Naive thymus-derived CD8-positive, alpha-beta T cell (primary cell): Measurements from ENCODE around the gene IST1. TPM values are rescaled to one million over a fixed set of nuclear protein-coding genes. Genes with fewer than 3 reads are reported as not detected.

Experiments
- ATAC-seq, 2 donors: fragments of 150-1000 bp; cut with Tn5 transposase in 1 of 2; sonication (Bioruptor Pico), chemical (Tn5 transposase) in 1 of 2; 1 replicate in 1 of 2; 2 replicates in 1 of 2; pipeline ENCODE4 v1.10.0; 2021; ENCODE audit warnings: mild to moderate bottlenecking in 2 of 2, moderate library complexity in 2 of 2
- POLR2A ChIA-PET: fragments of 350-600 bp; sonication (Branson Sonifier 250); formaldehyde crosslinking; loops from one replicate; lab custom pipeline; 2021; ENCODE audit warnings: antibody characterized with exemption; lab: Charles Lee
- DNase-seq, 10 donors: peaks; one replicate each; pipeline versions ENCODE4 v3.0.0 to v3.0.0-alpha.2; 2020 to 2022
- H3K27ac Mint-ChIP-seq, 10 donors: one replicate each; pipeline ENCODE4 v1.8.0; 2020 to 2022; ENCODE audit warnings: mild to moderate bottlenecking in 10 of 10, mixed read lengths in 10 of 10, moderate library complexity in 4 of 10, inconsistent platforms in 1 of 10
- H3K27me3 Mint-ChIP-seq, 5 donors: one replicate each; pipeline ENCODE4 v1.8.0; 2021 to 2022; ENCODE audit warnings: mixed read lengths in 5 of 5
- H3K36me3 Mint-ChIP-seq, 3 donors: one replicate each; pipeline ENCODE4 v1.8.0; 2020 to 2022; ENCODE audit warnings: mixed read lengths in 3 of 3, mild to moderate bottlenecking in 2 of 3, inconsistent platforms in 1 of 3
- H3K4me1 Mint-ChIP-seq, 4 donors: one replicate each; pipeline ENCODE4 v1.8.0; 2021 to 2022; ENCODE audit warnings: mixed read lengths in 4 of 4
- H3K4me3 Mint-ChIP-seq, 10 donors: one replicate each; pipeline ENCODE4 v1.8.0; 2020 to 2022; ENCODE audit warnings: mild to moderate bottlenecking in 10 of 10, mixed read lengths in 10 of 10, moderate library complexity in 6 of 10, inconsistent platforms in 1 of 10
- H3K9me3 Mint-ChIP-seq, 9 donors: one replicate each; pipeline ENCODE4 v1.8.0; 2020 to 2022; ENCODE audit warnings: mixed read lengths in 9 of 9, mild to moderate bottlenecking in 3 of 9, inconsistent platforms in 1 of 9, moderate library complexity in 1 of 9
- polyA plus RNA-seq, 3 donors: library from polyadenylated mRNA; unstranded; fragments of 300-500 nt; fragmentation: Illumina TruSeq; gene quantifications; one replicate each; pipeline ENCODE4 v1.2.3, GENCODE V29; 2021
- total RNA-seq, 8 experiments: library from RNA in 2 of 8; stranded (reverse) in 2 of 8; gene quantifications; one replicate each; pipeline ENCODE4 v1.2.3 and lab custom pipeline; 2021 to 2026

IST1 gene
- total and polyA plus RNA-seq, 5 experiments from 2014 or later, result 115 to 298 (median 161) TPM

DNA sequence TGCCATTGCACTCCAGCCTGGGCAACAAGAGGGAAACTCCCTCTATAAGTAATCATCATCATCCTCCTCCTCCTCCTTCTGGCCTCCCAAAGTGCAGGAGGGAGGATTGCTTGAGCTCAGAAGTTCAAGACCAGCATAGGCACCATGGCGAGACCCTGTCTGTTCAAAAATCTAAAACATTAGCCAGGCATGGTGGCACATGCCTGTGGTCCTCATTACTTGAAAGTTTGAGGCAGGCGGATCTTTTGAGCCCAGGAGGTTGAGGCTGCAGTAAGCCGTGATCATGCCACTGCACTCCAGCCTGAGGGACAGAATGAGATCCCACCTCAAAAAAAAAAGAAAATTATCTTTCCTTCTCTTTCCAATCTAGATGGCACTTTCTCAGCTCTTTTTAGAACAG lies 77.0 kb downstream of the IST1 start:
- POLR2A ChIA-PET, result no interaction called here
- DNase-seq (no peak), ATAC-seq (no peak)
- Mint-ChIP-seq H3K36me3 (no peaks in the 10 kb centered on the region), H3K27me3 (peaks cover 0 to 2% (median 0%) of the 10 kb centered on the region in 5 donors), H3K9me3 (no peaks in the 10 kb centered on the region), H3K4me1 (no peaks in the 10 kb centered on the region), H3K27ac (no peak overlapping the region), H3K4me3 (no peak overlapping the region)

DNA sequence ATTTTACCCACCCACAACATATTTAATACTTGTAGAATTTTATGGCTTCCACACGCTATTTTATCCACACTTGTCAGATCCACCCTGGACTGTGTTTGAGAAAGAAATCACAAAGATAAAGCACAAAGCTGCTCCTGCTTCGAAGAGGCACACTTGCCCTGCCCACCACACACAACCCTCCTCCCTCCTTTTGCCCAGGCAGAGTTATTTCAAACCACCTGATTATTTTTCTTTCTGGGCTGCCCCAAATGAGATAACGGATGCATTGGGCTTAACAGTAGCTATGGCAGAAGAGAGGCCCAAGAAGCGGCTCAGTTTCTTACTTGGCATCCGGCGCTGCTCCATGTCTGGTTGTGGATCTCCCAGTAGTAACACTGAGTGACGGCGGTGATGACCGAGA lies 77.7 kb downstream of the IST1 start:
- POLR2A ChIA-PET, result no interaction called here
- Mint-ChIP-seq H3K36me3 (no peaks in the 10 kb centered on the region), H3K27ac (peak overlapping the region in 3 of 10 donors; percentile 23 to 66 (median 50)), H3K4me1 (no peaks in the 10 kb centered on the region), H3K27me3 (peaks cover 0 to 2% (median 0%) of the 10 kb centered on the region in 5 donors), H3K9me3 (no peaks in the 10 kb centered on the region), H3K4me3 (no peak overlapping the region)
- ATAC-seq (no peak), DNase-seq (no peak)

- Mint-ChIP-seq H3K9me3 (no peaks in the 10 kb centered on the region), H3K27me3 (peaks cover 0 to 2% (median 0%) of the 10 kb centered on the region in 5 donors), H3K4me3 (no peak overlapping the region), H3K4me1 (no peaks in the 10 kb centered on the region), H3K36me3 (no peaks in the 10 kb centered on the region), H3K27ac (peak overlapping the region in 2 of 10 donors; percentile 1 to 23)
- no peak for DNase-seq
- POLR2A ChIA-PET, result no interaction called here
- no peak for ATAC-seq
Measured at GRCh38 chr16:71974068-71974818, 78.9 kb downstream of the IST1 start.

Other genes starting within 250 kb of the IST1 start
- 10 to 100 TPM in 1 of 2 experiments, 1 to 10 TPM in 1; 9.6 to 12.4 TPM for gene PHLPP2, start 170.8 kb upstream of the IST1 start, total RNA-seq
- gene PHLPP2, start 170.8 kb upstream of the IST1 start, polyA plus RNA-seq, result 1 to 10 TPM in 1 of 3 donors, under 1 TPM in 2; 0.76 to 1.3 (median 0.95) TPM
- gene AP1G1, start 86.7 kb upstream of the IST1 start, total RNA-seq, result 100 to 1,000 TPM; 107 to 110 TPM
- 1 to 10 TPM; 6.2 to 9.5 (median 9.1) TPM for gene AP1G1, start 86.7 kb upstream of the IST1 start, polyA plus RNA-seq
- 10 to 100 TPM; 34.2 to 35.6 TPM for gene ATXN1L, start 49.6 kb upstream of the IST1 start, total RNA-seq
- 1 to 10 TPM; 4.8 to 8.5 (median 7.5) TPM for gene ATXN1L, start 49.6 kb upstream of the IST1 start, polyA plus RNA-seq
- 1 to 10 TPM; 4.3 to 5.1 TPM for gene ZNF821, start 11.3 kb upstream of the IST1 start, total RNA-seq
- gene ZNF821, start 11.3 kb upstream of the IST1 start, polyA plus RNA-seq, result 1 to 10 TPM; 4.3 to 5.4 (median 4.9) TPM
- gene PKD1L3, start 104.9 kb downstream of the IST1 start, total RNA-seq, result not detected
- not detected for gene PKD1L3, start 104.9 kb downstream of the IST1 start, polyA plus RNA-seq
- 10 to 100 TPM; 14.6 to 14.8 TPM for gene DHODH, start 113.2 kb downstream of the IST1 start, total RNA-seq
- 10 to 100 TPM in 2 of 3 donors, 1 to 10 TPM in 1; 9.9 to 14.8 (median 12.5) TPM for gene DHODH, start 113.2 kb downstream of the IST1 start, polyA plus RNA-seq
- under 1 TPM in 1 of 2 experiments, not detected in 1; 0.22 TPM for gene HP, start 159.0 kb downstream of the IST1 start, total RNA-seq
- gene HP, start 159.0 kb downstream of the IST1 start, polyA plus RNA-seq, result under 1 TPM in 1 of 3 donors, not detected in 2; 0.26 TPM
- not detected for gene HPR, start 167.7 kb downstream of the IST1 start, total RNA-seq
- gene HPR, start 167.7 kb downstream of the IST1 start, polyA plus RNA-seq, result not detected
- 10 to 100 TPM; 18.7 to 20.3 TPM for gene TXNL4B, start 198.1 kb downstream of the IST1 start, total RNA-seq
- gene TXNL4B, start 198.1 kb downstream of the IST1 start, polyA plus RNA-seq, result 10 to 100 TPM; 12.0 to 17.5 (median 15.7) TPM
- 100 to 1,000 TPM; 112 to 120 TPM for gene DHX38, start 198.3 kb downstream of the IST1 start, total RNA-seq
- 10 to 100 TPM; 16.8 to 36.9 (median 25.9) TPM for gene DHX38, start 198.3 kb downstream of the IST1 start, polyA plus RNA-seq